Epithelial cell of esophagus (primary cell): ENCODE data around the gene DUXA.
"Not testable (repeated sequence)": the region's sequence is repeated elsewhere in the genome, so short reads cannot be mapped to it uniquely, and the experiment has no call there.

Experiments
- DNase-seq: peaks from one replicate; pipeline ENCODE4 v3.0.0; 2010; ENCODE audit warnings: low read depth
- H3K4me3 ChIP-seq: 2 replicates; pipeline ENCODE4 v1.5.1; 2011; ENCODE audit warnings: mild to moderate bottlenecking, low read length, control low read depth
- CTCF ChIP-seq: IDR thresholded peaks from 2 replicates; pipeline ENCODE4 v1.5.1; 2011; ENCODE audit warnings: low read depth, mild to moderate bottlenecking, low read length, control low read depth, inconsistent platforms; ENCODE audit not compliant: insufficient read depth; ENCODE audit errors: missing control alignments

The DUXA gene

DNA sequence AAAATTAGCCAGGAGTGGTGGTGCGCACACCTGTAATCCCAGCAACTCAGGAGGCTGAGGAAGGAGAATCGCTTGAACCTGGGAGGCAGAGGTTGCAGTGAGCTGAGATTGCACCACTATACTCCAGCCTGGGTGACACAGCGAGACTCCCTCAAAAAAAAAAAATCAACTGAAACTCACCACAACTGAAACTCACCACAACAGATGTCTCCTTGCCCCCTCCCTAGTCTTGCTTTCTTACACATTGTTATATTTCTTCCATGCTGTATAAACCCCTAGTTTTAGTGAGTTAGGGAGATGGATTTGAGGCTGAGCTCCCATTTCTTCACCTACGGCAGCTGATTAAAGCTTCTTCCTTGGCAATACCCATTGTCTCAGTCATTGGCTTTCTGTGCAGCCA lies 25.6 kb downstream of the DUXA start:
- DNase-seq = no peak
- TF ChIP-seq CTCF = no peak
- H3K4me3 ChIP-seq = no peak overlapping the region

DNA sequence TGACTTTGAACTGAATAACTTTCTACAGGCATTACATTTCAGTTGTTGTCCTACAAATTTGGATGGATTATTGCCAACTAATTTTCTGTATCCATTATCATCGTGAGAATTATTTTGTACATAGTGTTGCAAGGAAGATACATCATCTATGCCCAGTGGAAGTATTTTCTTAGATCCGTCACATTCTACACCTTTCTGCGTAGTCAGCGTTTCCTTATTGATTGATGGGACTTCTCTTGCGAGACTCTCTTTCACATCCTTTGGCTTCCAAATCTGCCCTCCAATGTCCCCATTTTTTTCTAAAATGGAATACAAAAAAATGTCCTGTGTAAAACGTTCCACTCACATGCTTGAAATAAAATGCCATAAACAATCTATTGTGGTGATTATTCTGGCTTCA lies 31.5 kb downstream of the DUXA start:
- no peak overlapping the region for H3K4me3 ChIP-seq
- no peak for DNase-seq
- TF ChIP-seq CTCF = no peak

DNA sequence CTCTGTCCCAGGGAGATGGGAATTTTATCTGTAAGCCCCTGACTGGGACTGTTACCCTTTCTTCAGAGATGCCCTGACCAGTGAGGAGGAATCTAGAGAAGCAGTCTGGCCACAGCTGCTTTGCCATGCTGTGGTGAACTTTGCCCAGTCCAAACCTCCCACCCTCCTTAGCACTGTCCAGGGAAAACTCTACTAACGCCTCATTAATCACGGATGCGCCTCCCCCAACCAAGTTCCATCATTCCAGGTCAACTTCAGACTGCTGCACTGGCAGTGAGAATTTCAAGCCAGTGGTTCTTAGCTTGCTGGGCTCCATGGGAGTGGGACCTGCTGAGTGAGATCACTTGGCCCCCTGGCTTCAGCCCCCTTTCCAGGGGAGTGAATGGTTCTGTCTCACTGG lies 39.9 kb downstream of the DUXA start:
- not testable (repeated sequence) for H3K4me3 ChIP-seq, DNase-seq

GRCh38 chr19:57123882-57124281 lies 43.4 kb downstream of the DUXA start:
- no peak for DNase-seq
- no peak overlapping the region for H3K4me3 ChIP-seq
- TF ChIP-seq CTCF = no peak

DNA sequence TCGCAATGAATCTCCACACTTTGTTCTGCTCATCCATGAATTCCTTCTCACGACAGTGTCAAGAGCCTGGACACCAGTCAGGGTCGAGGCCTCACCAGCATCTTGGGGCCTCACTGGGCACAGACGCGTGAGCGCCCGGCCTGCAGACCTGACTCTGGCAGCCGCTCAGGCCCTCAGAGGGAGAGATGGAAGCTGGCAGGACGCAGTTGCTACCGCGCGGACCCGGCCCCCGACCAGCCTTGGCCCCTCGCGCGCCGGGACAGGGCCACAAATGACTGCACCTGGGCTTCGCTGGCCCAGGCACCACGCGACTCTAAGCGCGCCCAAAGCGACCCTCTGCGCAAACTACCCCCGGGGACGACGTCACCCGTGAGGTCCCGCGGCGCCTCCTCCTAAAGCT lies 48.4 kb downstream of the DUXA start:
- TF ChIP-seq CTCF = no peak
- no peak for DNase-seq
- no peak overlapping the region for H3K4me3 ChIP-seq

DNA sequence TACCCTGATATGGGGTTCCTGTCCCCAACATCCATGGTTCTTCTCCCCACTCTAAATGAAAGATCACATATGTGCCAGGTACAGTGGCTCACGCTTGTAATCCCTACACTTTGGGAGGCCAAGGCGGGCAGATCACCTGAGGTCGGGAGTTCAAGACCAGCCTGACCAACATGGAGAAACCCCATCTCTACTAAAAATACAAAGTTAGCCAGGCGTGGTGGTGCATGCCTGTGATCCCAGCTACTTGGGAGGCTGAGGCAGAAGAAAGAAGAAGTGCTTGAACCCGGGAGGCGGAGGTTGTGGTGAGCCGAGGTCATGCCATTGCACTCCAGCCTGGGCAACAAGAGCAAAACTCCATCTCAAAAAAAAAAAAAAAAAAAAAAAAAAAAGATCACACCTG lies 53.8 kb downstream of the DUXA start:
- DNase-seq, H3K4me3 ChIP-seq: not testable (repeated sequence)

GRCh38 chr19:57111329-57111644 lies 56.0 kb downstream of the DUXA start:
- no peak overlapping the region for H3K4me3 ChIP-seq
- TF ChIP-seq CTCF = no peak
- DNase-seq = no peak

- DNase-seq = no peak
- H3K4me3 ChIP-seq = no peak overlapping the region
- TF ChIP-seq CTCF = no peak
These were observed 56.5 kb downstream of the DUXA start for GRCh38 chr19:57110592-57111328.
